Activated CD8-positive, alpha-beta memory T cell treated with anti-CD3 and anti-CD28 coated beads, Interleukin-2, amount 50 U/mL, for 4 hours (primary cell): ENCODE data around the gene SEC22C.
A peak's percentile ranks its signal among the peaks of the same experiment; 100 is the strongest.

Experiments used
- DNase-seq: peaks from one replicate; pipeline ENCODE4 v3.0.0-alpha.2; 2020

SEC22C gene

GRCh38 chr3:42510325-42510724, 71.4 kb downstream of the SEC22C start:
- no peak for DNase-seq

GRCh38 chr3:42509111-42509510, 72.7 kb downstream of the SEC22C start:
- DNase-seq = no peak

GRCh38 chr3:42508562-42508961, 73.2 kb downstream of the SEC22C start:
- DNase-seq = no peak

GRCh38 chr3:42507761-42508335, 73.9 kb downstream of the SEC22C start:
- peak; percentile 2 for DNase-seq

GRCh38 chr3:42507252-42507651, 74.5 kb downstream of the SEC22C start:
- peak; percentile 6 for DNase-seq

- peak; percentile 8 for DNase-seq
These were observed 75.8 kb downstream of the SEC22C start for GRCh38 chr3:42505849-42506410.

GRCh38 chr3:42505128-42505848, 76.5 kb downstream of the SEC22C start:
- peak; percentile 11 for DNase-seq

- no peak for DNase-seq
These were observed 77.2 kb downstream of the SEC22C start for GRCh38 chr3:42504334-42505127.

GRCh38 chr3:42503957-42504333, 77.8 kb downstream of the SEC22C start:
- DNase-seq = no peak

- no peak for DNase-seq
These were observed 78.4 kb downstream of the SEC22C start for GRCh38 chr3:42503251-42503924.

- peak; percentile 95 for DNase-seq
These were observed 79.1 kb downstream of the SEC22C start, which contains the start of gene VIPR1 for GRCh38 chr3:42502429-42503250. TSS of gene VIPR1 (plus strand) at chr3:42502643. CDS start at chr3:42502736, 93 bp downstream.

GRCh38 chr3:42501681-42502428, 79.9 kb downstream of the SEC22C start:
- DNase-seq = peak; percentile 66

GRCh38 chr3:42501321-42501680, 80.5 kb downstream of the SEC22C start:
- no peak for DNase-seq

- DNase-seq = no peak
These were observed 80.9 kb downstream of the SEC22C start for GRCh38 chr3:42500909-42501308.

- no peak for DNase-seq
These were observed 81.7 kb downstream of the SEC22C start for GRCh38 chr3:42500091-42500490.

- DNase-seq = no peak
These were observed 82.3 kb downstream of the SEC22C start for GRCh38 chr3:42499478-42499871.

GRCh38 chr3:42498791-42499477, 82.8 kb downstream of the SEC22C start:
- no peak for DNase-seq

- no peak for DNase-seq
These were observed 83.7 kb downstream of the SEC22C start for GRCh38 chr3:42498034-42498433.
